ENCODE measurements around the gene PHLDB1. TPM values are rescaled to one million over a fixed set of nuclear protein-coding genes. Genes with fewer than 3 reads are reported as not detected.

PHLDB1 gene
- polyA plus RNA-seq, 3 donors: 0.17 TPM; not detected in 2

- Mint-ChIP-seq H3K27ac (no peak overlapping the region), H3K9me3 (peaks cover 0 to 14% (median 6%) of the 10 kb centered on the region in 7 donors), H3K36me3 (peaks cover 44 to 47% of the 10 kb centered on the region in 2 donors), H3K27me3 (ENCODE audit: low read depth in 3 of 3) (peaks cover 33 to 46% (median 42%) of the 10 kb centered on the region in 3 donors), H3K4me3 (no peak overlapping the region), H3K4me1 (peaks cover 21% of the 10 kb centered on the region)
- H4K20me1 ChIP-seq (ENCODE audit: insufficient read depth, low read length): peaks cover 3% of the 10 kb centered on the region
- no peak overlapping the region for H3K9ac ChIP-seq (ENCODE audit: insufficient read depth, low read length, poor library complexity, severe bottlenecking)
- no peak for DNase-seq
- H2AFZ ChIP-seq (ENCODE audit: insufficient read depth, low read depth, low read length, poor library complexity, severe bottlenecking): no peak overlapping the region
- H3K4me1 ChIP-seq (ENCODE audit: control insufficient read depth in 1 of 2, insufficient read depth in 2 of 2, low read length in 2 of 2): peaks cover 18 to 22% of the 10 kb centered on the region in 2 donors
- peaks cover 0 to 9% of the 10 kb centered on the region in 2 donors for H3K9me3 ChIP-seq (replicated peaks in 1 of 2; ENCODE audit: control insufficient read depth in 1 of 2, insufficient read depth in 1 of 2, low read length in 2 of 2)
- H3K4me3 ChIP-seq (replicated peaks in 1 of 3; ENCODE audit: low read depth in 2 of 3, low read length in 3 of 3): no peak overlapping the region
- no peak overlapping the region for H3K4me2 ChIP-seq (replicated peaks; ENCODE audit: extremely low read depth, low read length, poor library complexity, severe bottlenecking)
- TF ChIP-seq, protein P1, sequence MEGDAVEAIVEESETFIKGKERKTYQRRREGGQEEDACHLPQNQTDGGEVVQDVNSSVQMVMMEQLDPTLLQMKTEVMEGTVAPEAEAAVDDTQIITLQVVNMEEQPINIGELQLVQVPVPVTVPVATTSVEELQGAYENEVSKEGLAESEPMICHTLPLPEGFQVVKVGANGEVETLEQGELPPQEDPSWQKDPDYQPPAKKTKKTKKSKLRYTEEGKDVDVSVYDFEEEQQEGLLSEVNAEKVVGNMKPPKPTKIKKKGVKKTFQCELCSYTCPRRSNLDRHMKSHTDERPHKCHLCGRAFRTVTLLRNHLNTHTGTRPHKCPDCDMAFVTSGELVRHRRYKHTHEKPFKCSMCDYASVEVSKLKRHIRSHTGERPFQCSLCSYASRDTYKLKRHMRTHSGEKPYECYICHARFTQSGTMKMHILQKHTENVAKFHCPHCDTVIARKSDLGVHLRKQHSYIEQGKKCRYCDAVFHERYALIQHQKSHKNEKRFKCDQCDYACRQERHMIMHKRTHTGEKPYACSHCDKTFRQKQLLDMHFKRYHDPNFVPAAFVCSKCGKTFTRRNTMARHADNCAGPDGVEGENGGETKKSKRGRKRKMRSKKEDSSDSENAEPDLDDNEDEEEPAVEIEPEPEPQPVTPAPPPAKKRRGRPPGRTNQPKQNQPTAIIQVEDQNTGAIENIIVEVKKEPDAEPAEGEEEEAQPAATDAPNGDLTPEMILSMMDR (IDR thresholded peaks at IDR 0.05): no peak
- intact Hi-C loops (cut with micrococcal nuclease): no loop called here
- H3K27ac ChIP-seq (ENCODE audit: low read depth in 1 of 2, low read length in 2 of 2): no peak overlapping the region
- no CpG with 5 or more reads among the region's 3 CpGs for WGBS (ENCODE audit: insufficient coverage)
- H3K36me3 ChIP-seq (replicated peaks in 1 of 2; ENCODE audit: control insufficient read depth in 1 of 2, insufficient read depth in 2 of 2, low read length in 2 of 2): peaks cover 32 to 38% of the 10 kb centered on the region in 2 donors
- no peaks in the 10 kb centered on the region for H3K79me2 ChIP-seq (ENCODE audit: insufficient read depth, low read length)
- H3K27me3 ChIP-seq (ENCODE audit: control insufficient read depth in 2 of 2, insufficient read depth in 2 of 2, low read length in 2 of 2): peaks cover 26 to 47% of the 10 kb centered on the region in 2 donors
Observed at GRCh38 chr11:118604566-118604965, 2.8 kb upstream of the PHLDB1 start.

- peaks cover 25 to 29% of the 10 kb centered on the region in 2 donors for H3K4me1 ChIP-seq (ENCODE audit: control insufficient read depth in 1 of 2, insufficient read depth in 2 of 2, low read length in 2 of 2)
- Mint-ChIP-seq H3K36me3 (peaks cover 39 to 40% of the 10 kb centered on the region in 2 donors), H3K27ac (peak overlapping the region in 1 of 7 donors; percentile 61), H3K9me3 (peaks cover 0 to 17% (median 8%) of the 10 kb centered on the region in 7 donors), H3K27me3 (ENCODE audit: low read depth in 3 of 3) (peaks cover 40 to 53% (median 49%) of the 10 kb centered on the region in 3 donors), H3K4me3 (peak overlapping the region in 1 of 2 donors; percentile 31), H3K4me1 (peaks cover 27% of the 10 kb centered on the region)
- peaks cover 33 to 54% of the 10 kb centered on the region in 2 donors for H3K27me3 ChIP-seq (ENCODE audit: control insufficient read depth in 2 of 2, insufficient read depth in 2 of 2, low read length in 2 of 2)
- no peak overlapping the region for H3K4me3 ChIP-seq (replicated peaks in 1 of 3; ENCODE audit: low read depth in 2 of 3, low read length in 3 of 3)
- DNase-seq: no peak
- no peak overlapping the region for H3K27ac ChIP-seq (ENCODE audit: low read depth in 1 of 2, low read length in 2 of 2)
- no peaks in the 10 kb centered on the region for H3K79me2 ChIP-seq (ENCODE audit: insufficient read depth, low read length)
- H2AFZ ChIP-seq (ENCODE audit: insufficient read depth, low read depth, low read length, poor library complexity, severe bottlenecking): no peak overlapping the region
- TF ChIP-seq, protein P1 (IDR thresholded peaks at IDR 0.05): no peak
- no peak overlapping the region for H3K4me2 ChIP-seq (replicated peaks; ENCODE audit: extremely low read depth, low read length, poor library complexity, severe bottlenecking)
- WGBS (ENCODE audit: insufficient coverage): 46% methylated on average over 4 of the region's 10 CpGs
- peaks cover 0 to 12% of the 10 kb centered on the region in 2 donors for H3K9me3 ChIP-seq (replicated peaks in 1 of 2; ENCODE audit: control insufficient read depth in 1 of 2, insufficient read depth in 1 of 2, low read length in 2 of 2)
- peaks cover 3% of the 10 kb centered on the region for H4K20me1 ChIP-seq (ENCODE audit: insufficient read depth, low read length)
- H3K36me3 ChIP-seq (replicated peaks in 1 of 2; ENCODE audit: control insufficient read depth in 1 of 2, insufficient read depth in 2 of 2, low read length in 2 of 2): peaks cover 25 to 30% of the 10 kb centered on the region in 2 donors
- intact Hi-C loops (cut with micrococcal nuclease): no loop called here
- H3K9ac ChIP-seq (ENCODE audit: insufficient read depth, low read length, poor library complexity, severe bottlenecking): no peak overlapping the region
Observed at GRCh38 chr11:118605116-118605867, 2.1 kb upstream of the PHLDB1 start.

All from CD14-positive monocyte (primary cell).